Fibroblast of the aortic adventitia (primary cell): Measurements from ENCODE around the gene ANKRD52. TPM values are rescaled to one million over a fixed set of nuclear protein-coding genes. Genes with fewer than 3 reads are reported as not detected.
A peak's percentile ranks its signal among the peaks of the same experiment; 100 is the strongest.

Source experiments
- DNase-seq: peaks from one replicate; pipeline ENCODE4 v3.0.0-alpha.2; 2010; ENCODE audit warnings: low read depth
- H3K4me3 ChIP-seq: 2 replicates; pipeline ENCODE4 v1.5.1; 2011; ENCODE audit warnings: low read depth, mild to moderate bottlenecking, control low read depth, low read length, moderate library complexity
- CTCF ChIP-seq: IDR thresholded peaks from 2 replicates; pipeline ENCODE4 v1.5.1; 2011; ENCODE audit warnings: mild to moderate bottlenecking, low read length, control low read depth, inconsistent platforms; ENCODE audit not compliant: insufficient read depth
- total RNA-seq: library from RNA; depleted of rRNA; stranded (reverse); fragments of >200 nt; gene quantifications from 2 replicates; pipeline ENCODE4 v1.2.3, GENCODE V29; 2012; ENCODE audit warnings: low replicate concordance

The ANKRD52 gene
- total RNA-seq, 1 donor = 20.0 TPM

DNA sequence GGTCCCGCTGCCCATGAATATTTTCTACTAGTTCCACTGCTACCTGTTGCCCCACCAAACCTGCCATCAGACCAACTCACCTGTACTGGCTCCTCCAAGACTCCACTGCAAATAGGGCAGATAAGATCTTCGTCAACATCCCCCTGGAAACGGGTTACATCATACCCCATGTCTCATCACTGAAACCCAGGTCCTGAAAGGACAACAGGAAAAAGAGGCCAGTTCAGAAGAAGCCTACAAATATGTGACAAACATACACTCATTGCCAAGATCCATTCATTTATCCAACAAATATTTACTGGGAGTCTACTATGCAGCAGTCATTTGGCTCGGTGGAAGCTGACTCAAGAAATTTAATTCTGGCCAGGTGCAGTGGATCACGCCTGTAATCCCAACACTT lies 44.3 kb downstream of the ANKRD52 start:
- H3K4me3 ChIP-seq = no peak overlapping the region
- no peak for TF ChIP-seq CTCF
- no peak for DNase-seq

DNA sequence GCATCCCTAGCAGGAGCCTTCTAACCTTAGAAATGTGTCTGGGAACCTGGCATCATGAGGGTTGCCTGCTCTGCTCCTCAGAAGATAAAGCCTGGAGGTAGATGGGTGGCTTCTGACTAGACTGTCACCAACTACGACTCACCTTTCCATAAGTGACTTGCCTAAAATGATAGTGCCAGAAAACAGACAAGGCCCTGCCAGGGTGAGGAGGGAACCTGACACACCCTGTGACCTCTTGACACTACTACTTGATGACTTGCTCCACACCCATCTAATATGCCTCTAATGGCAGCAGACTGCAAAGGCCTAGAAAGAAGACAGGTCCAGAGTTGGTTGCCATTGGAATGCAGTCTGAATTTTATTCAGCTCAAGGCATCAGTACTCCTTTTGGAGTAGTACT lies 45.8 kb downstream of the ANKRD52 start:
- no peak for TF ChIP-seq CTCF
- DNase-seq = no peak
- no peak overlapping the region for H3K4me3 ChIP-seq

DNA sequence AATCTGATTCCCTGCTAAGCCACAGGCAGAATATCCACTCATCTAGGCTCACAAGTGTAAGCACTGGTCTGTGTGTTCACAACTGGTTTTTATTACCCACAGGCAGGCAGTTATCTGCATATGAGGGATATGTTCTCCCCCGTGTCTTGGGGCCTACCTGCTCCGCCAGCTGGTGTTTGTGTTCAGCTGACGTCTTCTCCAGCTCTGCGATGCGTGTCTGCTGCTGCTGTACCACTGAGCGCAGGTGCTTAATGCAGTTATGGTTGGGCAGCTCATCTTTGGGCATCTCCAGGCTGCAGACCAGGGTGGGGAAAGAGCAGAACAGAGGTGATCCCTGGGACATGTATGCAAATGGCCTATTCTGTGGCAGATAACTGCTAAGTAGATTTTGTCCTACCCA lies 50.2 kb downstream of the ANKRD52 start:
- DNase-seq = no peak
- TF ChIP-seq CTCF = no peak
- no peak overlapping the region for H3K4me3 ChIP-seq

DNA sequence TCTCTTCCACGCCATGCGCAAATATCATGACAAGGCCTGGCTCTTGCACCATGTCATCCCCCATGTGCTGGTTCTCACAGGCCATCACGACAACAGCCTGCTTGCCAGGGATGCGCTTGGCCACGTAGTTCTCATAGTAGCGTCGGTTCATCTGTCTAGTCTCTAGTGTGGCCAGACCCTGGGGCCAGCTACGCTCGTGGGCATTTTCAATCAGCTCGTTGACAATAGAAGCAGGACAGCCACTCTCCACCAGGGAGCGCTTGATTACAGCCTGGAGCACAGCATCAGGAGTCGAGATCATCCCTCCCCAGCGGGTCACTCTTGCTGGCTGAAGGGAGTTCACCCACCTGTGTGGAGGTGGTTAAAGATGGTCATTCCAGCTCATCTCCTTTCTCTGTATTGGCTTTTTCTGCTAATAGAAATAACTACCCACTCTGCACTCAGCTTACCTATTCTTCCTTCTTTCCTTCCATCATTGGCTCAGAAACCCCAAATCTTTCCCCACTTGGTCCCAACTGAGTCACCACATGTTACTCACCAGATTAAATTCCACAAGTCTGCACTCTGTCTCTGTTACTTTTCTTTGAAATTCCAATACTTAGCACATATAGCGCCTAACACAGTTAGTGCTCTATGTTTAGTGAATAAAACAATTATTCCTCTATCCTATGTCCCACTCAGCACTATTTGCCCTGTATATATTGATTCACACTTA lies 51.6 kb downstream of the ANKRD52 start:
- peak; percentile 71 for TF ChIP-seq CTCF
- DNase-seq = peak; percentile 67
- no peak overlapping the region for H3K4me3 ChIP-seq

GRCh38 chr12:56205445-56205844 lies 52.7 kb downstream of the ANKRD52 start:
- H3K4me3 ChIP-seq = no peak overlapping the region
- no peak for DNase-seq
- no peak for TF ChIP-seq CTCF

GRCh38 chr12:56204275-56204674 lies 53.9 kb downstream of the ANKRD52 start:
- no peak overlapping the region for H3K4me3 ChIP-seq
- no peak for TF ChIP-seq CTCF
- no peak for DNase-seq

- DNase-seq = no peak
- no peak for TF ChIP-seq CTCF
- no peak overlapping the region for H3K4me3 ChIP-seq
These were observed 55.3 kb downstream of the ANKRD52 start for GRCh38 chr12:56202838-56203237.
